ENCODE data around the gene PLEKHH2. TPM values are rescaled to one million over a fixed set of nuclear protein-coding genes. Genes with fewer than 3 reads are reported as not detected.
A peak's percentile ranks its signal among the peaks of the same experiment; 100 is the strongest.

Gene PLEKHH2
- total RNA-seq, 1 experiment from 2014 or later = 21.2 TPM

- no peak for DNase-seq
- TF ChIP-seq CTCF (IDR thresholded peaks at IDR 0.05; ENCODE audit: unreplicated experiment) = no peak
- H3K27ac Mint-ChIP-seq (ENCODE audit: unreplicated experiment) = no peak overlapping the region
- CTCF ChIA-PET = no interaction called here
- H3K9me3 Mint-ChIP-seq (ENCODE audit: low read depth, unreplicated experiment) = no peaks in the 10 kb centered on the region
- no peak overlapping the region for H3K4me3 Mint-ChIP-seq (ENCODE audit: low read depth, unreplicated experiment)
- H3K27me3 Mint-ChIP-seq (ENCODE audit: unreplicated experiment) = no peaks in the 10 kb centered on the region
- TSS peak; percentile 16 for BruUV-seq (replicated peaks)
- H3K36me3 Mint-ChIP-seq (ENCODE audit: insufficient read depth, unreplicated experiment) = no peaks in the 10 kb centered on the region
- H3K4me1 Mint-ChIP-seq (ENCODE audit: low read depth, unreplicated experiment) = peaks cover 10% of the 10 kb centered on the region
- intact Hi-C loops (cut with micrococcal nuclease; ENCODE audit: unreplicated experiment) = no loop called here
Observed at GRCh38 chr2:43710866-43711265, 73.8 kb downstream of the PLEKHH2 start.

DNA sequence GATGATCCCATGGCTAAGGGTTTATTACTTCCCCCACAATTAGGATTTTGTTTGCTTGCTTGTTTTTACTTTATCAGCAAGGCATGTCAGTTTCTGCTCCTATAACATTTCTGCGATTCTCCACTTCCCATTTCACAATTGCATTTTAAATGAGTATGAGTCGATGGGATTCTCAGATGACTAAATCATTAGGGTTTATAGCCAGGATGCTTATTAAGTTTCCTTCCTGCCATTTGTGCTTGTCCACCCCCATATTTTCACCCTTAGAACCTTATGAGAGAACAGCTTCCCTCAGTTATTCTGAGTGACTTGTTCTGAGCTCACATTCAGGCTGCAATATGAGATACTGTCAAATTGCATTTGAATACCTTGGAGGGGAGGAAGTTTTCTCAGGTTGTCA, 77.1 kb downstream of the PLEKHH2 start:
- peaks cover 10% of the 10 kb centered on the region for H3K4me1 Mint-ChIP-seq (ENCODE audit: low read depth, unreplicated experiment)
- TF ChIP-seq CTCF (IDR thresholded peaks at IDR 0.05; ENCODE audit: unreplicated experiment) = no peak
- H3K9me3 Mint-ChIP-seq (ENCODE audit: low read depth, unreplicated experiment) = no peaks in the 10 kb centered on the region

GRCh38 chr2:43715300-43716098, 78.4 kb downstream of the PLEKHH2 start:
- Mint-ChIP-seq H3K36me3 (ENCODE audit: insufficient read depth, unreplicated experiment) (no peaks in the 10 kb centered on the region), H3K27ac (ENCODE audit: unreplicated experiment) (no peak overlapping the region), H3K27me3 (ENCODE audit: unreplicated experiment) (no peaks in the 10 kb centered on the region), H3K9me3 (ENCODE audit: low read depth, unreplicated experiment) (no peaks in the 10 kb centered on the region), H3K4me3 (ENCODE audit: low read depth, unreplicated experiment) (no peak overlapping the region), H3K4me1 (ENCODE audit: low read depth, unreplicated experiment) (peaks cover 10% of the 10 kb centered on the region)
- BruUV-seq (replicated peaks) = no TSS peak
- intact Hi-C loops (cut with micrococcal nuclease; ENCODE audit: unreplicated experiment) = no loop called here
- TF ChIP-seq CTCF (IDR thresholded peaks at IDR 0.05; ENCODE audit: unreplicated experiment) = no peak
- DNase-seq = no peak
- CTCF ChIA-PET = no interaction called here

More for the DNA sequence above, 77.1 kb downstream of the PLEKHH2 start:
- no peak for DNase-seq
- CTCF ChIA-PET = no interaction called here
- H3K36me3 Mint-ChIP-seq (ENCODE audit: insufficient read depth, unreplicated experiment) = no peaks in the 10 kb centered on the region
- H3K27ac Mint-ChIP-seq (ENCODE audit: unreplicated experiment) = no peak overlapping the region
- no TSS peak for BruUV-seq (replicated peaks)
- no peak overlapping the region for H3K4me3 Mint-ChIP-seq (ENCODE audit: low read depth, unreplicated experiment)
- intact Hi-C loops (cut with micrococcal nuclease; ENCODE audit: unreplicated experiment) = no loop called here
- H3K27me3 Mint-ChIP-seq (ENCODE audit: unreplicated experiment) = no peaks in the 10 kb centered on the region

- CTCF ChIA-PET = no interaction called here
- Mint-ChIP-seq H3K27ac (ENCODE audit: unreplicated experiment) (no peak overlapping the region), H3K4me3 (ENCODE audit: low read depth, unreplicated experiment) (no peak overlapping the region), H3K36me3 (ENCODE audit: insufficient read depth, unreplicated experiment) (no peaks in the 10 kb centered on the region), H3K9me3 (ENCODE audit: low read depth, unreplicated experiment) (no peaks in the 10 kb centered on the region), H3K4me1 (ENCODE audit: low read depth, unreplicated experiment) (peaks cover 6% of the 10 kb centered on the region), H3K27me3 (ENCODE audit: unreplicated experiment) (no peaks in the 10 kb centered on the region)
- intact Hi-C loops (cut with micrococcal nuclease; ENCODE audit: unreplicated experiment) = no loop called here
- no peak for TF ChIP-seq CTCF (IDR thresholded peaks at IDR 0.05; ENCODE audit: unreplicated experiment)
- BruUV-seq (replicated peaks) = no TSS peak
- DNase-seq = no peak
Observed at GRCh38 chr2:43717322-43717721, 80.3 kb downstream of the PLEKHH2 start.
